Rectal smooth muscle tissue (tissue), 1 donor: ENCODE data around the gene FOXB1.
A peak's percentile ranks its signal among the peaks of the same experiment; 100 is the strongest.

Experiments used
- H3K27ac ChIP-seq: one replicate; pipeline ENCODE4 v1.7.0; 2013; ENCODE audit warnings: low read depth, low read length, inconsistent platforms
- H3K27me3 ChIP-seq: one replicate; pipeline ENCODE4 v1.7.0; 2013; ENCODE audit warnings: low read length; ENCODE audit not compliant: control insufficient read depth, insufficient read depth
- H3K36me3 ChIP-seq: one replicate; pipeline ENCODE4 v1.7.0; 2013; ENCODE audit warnings: low read length; ENCODE audit not compliant: control insufficient read depth, insufficient read depth
- H3K4me1 ChIP-seq: one replicate; pipeline ENCODE4 v1.7.0; 2013; ENCODE audit warnings: low read length; ENCODE audit not compliant: control insufficient read depth, insufficient read depth
- H3K4me3 ChIP-seq: one replicate; pipeline ENCODE4 v1.7.0; 2013; ENCODE audit warnings: low read length
- H3K9ac ChIP-seq: one replicate; pipeline ENCODE4 v1.7.0; 2013; ENCODE audit warnings: low read length

The FOXB1 gene

GRCh38 chr15:60004009-60004845 is at the start of gene FOXB1:
TSS of gene FOXB1 (plus strand) at chr15:60004311. CDS start at chr15:60004964, 653 bp downstream.
- no peaks in the 10 kb centered on the region for H3K36me3 ChIP-seq
- peaks cover 3% of the 10 kb centered on the region for H3K4me1 ChIP-seq
- no peak within 1 kb of the TSS for H3K9ac ChIP-seq
- no peak within 1 kb of the TSS for H3K27ac ChIP-seq
- H3K4me3 ChIP-seq, result peak within 1 kb of the TSS; percentile 30
- peaks cover 56% of the 10 kb centered on the region for H3K27me3 ChIP-seq

GRCh38 chr15:59958288-59958687 is 45.8 kb upstream of the FOXB1 start:
- H3K27me3 ChIP-seq, result no peaks in the 10 kb centered on the region
- no peaks in the 10 kb centered on the region for H3K36me3 ChIP-seq
- no peaks in the 10 kb centered on the region for H3K4me1 ChIP-seq
- H3K4me3 ChIP-seq, result no peak overlapping the region
- H3K9ac ChIP-seq, result no peak overlapping the region
- no peak overlapping the region for H3K27ac ChIP-seq

- Histone ChIP-seq H3K9ac (no peak overlapping the region), H3K4me3 (no peak overlapping the region), H3K4me1 (no peaks in the 10 kb centered on the region), H3K27me3 (no peaks in the 10 kb centered on the region), H3K27ac (no peak overlapping the region), H3K36me3 (no peaks in the 10 kb centered on the region)
Measured at GRCh38 chr15:59960318-59960717, 43.8 kb upstream of the FOXB1 start.

GRCh38 chr15:59963322-59963721 is 40.8 kb upstream of the FOXB1 start:
- no peaks in the 10 kb centered on the region for H3K27me3 ChIP-seq
- H3K9ac ChIP-seq, result no peak overlapping the region
- no peak overlapping the region for H3K4me3 ChIP-seq
- H3K4me1 ChIP-seq, result no peaks in the 10 kb centered on the region
- no peak overlapping the region for H3K27ac ChIP-seq
- no peaks in the 10 kb centered on the region for H3K36me3 ChIP-seq

- no peaks in the 10 kb centered on the region for H3K36me3 ChIP-seq
- no peaks in the 10 kb centered on the region for H3K4me1 ChIP-seq
- H3K27ac ChIP-seq, result no peak overlapping the region
- H3K9ac ChIP-seq, result no peak overlapping the region
- no peaks in the 10 kb centered on the region for H3K27me3 ChIP-seq
- no peak overlapping the region for H3K4me3 ChIP-seq
Measured at GRCh38 chr15:59963925-59964324, 40.2 kb upstream of the FOXB1 start.

GRCh38 chr15:59965741-59966140 is 38.4 kb upstream of the FOXB1 start:
- no peak overlapping the region for H3K27ac ChIP-seq
- no peak overlapping the region for H3K9ac ChIP-seq
- no peaks in the 10 kb centered on the region for H3K36me3 ChIP-seq
- H3K4me3 ChIP-seq, result no peak overlapping the region
- no peaks in the 10 kb centered on the region for H3K27me3 ChIP-seq
- no peaks in the 10 kb centered on the region for H3K4me1 ChIP-seq

GRCh38 chr15:59966262-59966661 is 37.8 kb upstream of the FOXB1 start:
- Histone ChIP-seq H3K27me3 (no peaks in the 10 kb centered on the region), H3K36me3 (no peaks in the 10 kb centered on the region), H3K27ac (no peak overlapping the region), H3K4me1 (no peaks in the 10 kb centered on the region), H3K9ac (no peak overlapping the region), H3K4me3 (no peak overlapping the region)

- H3K27me3 ChIP-seq, result no peaks in the 10 kb centered on the region
- H3K36me3 ChIP-seq, result no peaks in the 10 kb centered on the region
- H3K27ac ChIP-seq, result no peak overlapping the region
- no peaks in the 10 kb centered on the region for H3K4me1 ChIP-seq
- H3K4me3 ChIP-seq, result no peak overlapping the region
- no peak overlapping the region for H3K9ac ChIP-seq
Measured at GRCh38 chr15:59968314-59968713, 35.8 kb upstream of the FOXB1 start.

GRCh38 chr15:59972241-59972640 is 31.9 kb upstream of the FOXB1 start:
- Histone ChIP-seq H3K27me3 (no peaks in the 10 kb centered on the region), H3K36me3 (no peaks in the 10 kb centered on the region), H3K27ac (no peak overlapping the region), H3K4me3 (no peak overlapping the region), H3K4me1 (no peaks in the 10 kb centered on the region), H3K9ac (no peak overlapping the region)

- H3K9ac ChIP-seq, result no peak overlapping the region
- no peaks in the 10 kb centered on the region for H3K36me3 ChIP-seq
- H3K4me1 ChIP-seq, result no peaks in the 10 kb centered on the region
- H3K27me3 ChIP-seq, result no peaks in the 10 kb centered on the region
- no peak overlapping the region for H3K27ac ChIP-seq
- no peak overlapping the region for H3K4me3 ChIP-seq
Measured at GRCh38 chr15:59976480-59977271, 27.4 kb upstream of the FOXB1 start.

- Histone ChIP-seq H3K36me3 (no peaks in the 10 kb centered on the region), H3K4me1 (no peaks in the 10 kb centered on the region), H3K9ac (no peak overlapping the region), H3K27me3 (peaks cover 26% of the 10 kb centered on the region), H3K27ac (no peak overlapping the region), H3K4me3 (no peak overlapping the region)
Measured at GRCh38 chr15:59991834-59992233, 12.3 kb upstream of the FOXB1 start.

GRCh38 chr15:59993041-59993750 is 10.9 kb upstream of the FOXB1 start:
- Histone ChIP-seq H3K36me3 (no peaks in the 10 kb centered on the region), H3K27ac (no peak overlapping the region), H3K27me3 (peaks cover 35% of the 10 kb centered on the region), H3K9ac (no peak overlapping the region), H3K4me3 (no peak overlapping the region), H3K4me1 (no peaks in the 10 kb centered on the region)
